Measurements from ENCODE around the gene SMIM38.

DNA sequence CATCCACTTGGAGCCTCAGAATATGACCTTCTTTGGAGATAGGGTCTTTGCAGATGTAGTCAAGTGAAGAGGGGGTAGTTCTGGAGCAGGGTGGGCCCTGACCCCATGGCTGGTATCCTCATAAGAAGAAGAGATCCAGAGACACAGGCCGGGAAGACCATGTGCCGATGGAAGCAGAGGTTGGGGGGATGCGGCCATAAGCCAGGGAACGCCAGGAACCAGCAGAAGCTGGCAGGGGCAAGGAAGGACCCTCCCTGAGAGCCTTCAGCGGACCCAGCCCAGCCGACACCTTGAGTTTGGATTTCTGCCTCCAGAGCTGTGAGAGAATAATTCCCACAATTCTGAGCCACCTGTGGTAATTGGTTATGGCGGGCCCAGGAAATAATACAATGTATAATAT is 26.1 kb upstream of the SMIM38 start:
- TF ChIP-seq, protein P1, sequence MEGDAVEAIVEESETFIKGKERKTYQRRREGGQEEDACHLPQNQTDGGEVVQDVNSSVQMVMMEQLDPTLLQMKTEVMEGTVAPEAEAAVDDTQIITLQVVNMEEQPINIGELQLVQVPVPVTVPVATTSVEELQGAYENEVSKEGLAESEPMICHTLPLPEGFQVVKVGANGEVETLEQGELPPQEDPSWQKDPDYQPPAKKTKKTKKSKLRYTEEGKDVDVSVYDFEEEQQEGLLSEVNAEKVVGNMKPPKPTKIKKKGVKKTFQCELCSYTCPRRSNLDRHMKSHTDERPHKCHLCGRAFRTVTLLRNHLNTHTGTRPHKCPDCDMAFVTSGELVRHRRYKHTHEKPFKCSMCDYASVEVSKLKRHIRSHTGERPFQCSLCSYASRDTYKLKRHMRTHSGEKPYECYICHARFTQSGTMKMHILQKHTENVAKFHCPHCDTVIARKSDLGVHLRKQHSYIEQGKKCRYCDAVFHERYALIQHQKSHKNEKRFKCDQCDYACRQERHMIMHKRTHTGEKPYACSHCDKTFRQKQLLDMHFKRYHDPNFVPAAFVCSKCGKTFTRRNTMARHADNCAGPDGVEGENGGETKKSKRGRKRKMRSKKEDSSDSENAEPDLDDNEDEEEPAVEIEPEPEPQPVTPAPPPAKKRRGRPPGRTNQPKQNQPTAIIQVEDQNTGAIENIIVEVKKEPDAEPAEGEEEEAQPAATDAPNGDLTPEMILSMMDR (IDR thresholded peaks at IDR 0.05 in 8 of 11, conservative IDR thresholded peaks at IDR 0.05 in 3 of 11): no peak
- no peak for TF ChIP-seq POLR2AphosphoS5 (IDR thresholded peaks at IDR 0.05)

Data from spleen (tissue), 7 donors.